22Rv1 (cell line): ENCODE measurements around the gene RNASE7.

Experiments
- H3K27ac ChIP-seq: fragments of 450-650 bp; 2 replicates; pipeline ENCODE4 v1.5.1; 2017
- ZFX ChIP-seq: fragments of 450-650 bp; IDR thresholded peaks from 2 replicates; pipeline ENCODE4 v1.6.1; 2017; ENCODE audit warnings: antibody characterized with exemption, borderline replicate concordance
- TF ChIP-seq, protein P1 (sequence below): fragments of 450-650 bp; IDR thresholded peaks from 2 replicates; pipeline ENCODE4 v1.5.1; 2017; ENCODE audit warnings: mild to moderate bottlenecking

RNASE7 gene

DNA sequence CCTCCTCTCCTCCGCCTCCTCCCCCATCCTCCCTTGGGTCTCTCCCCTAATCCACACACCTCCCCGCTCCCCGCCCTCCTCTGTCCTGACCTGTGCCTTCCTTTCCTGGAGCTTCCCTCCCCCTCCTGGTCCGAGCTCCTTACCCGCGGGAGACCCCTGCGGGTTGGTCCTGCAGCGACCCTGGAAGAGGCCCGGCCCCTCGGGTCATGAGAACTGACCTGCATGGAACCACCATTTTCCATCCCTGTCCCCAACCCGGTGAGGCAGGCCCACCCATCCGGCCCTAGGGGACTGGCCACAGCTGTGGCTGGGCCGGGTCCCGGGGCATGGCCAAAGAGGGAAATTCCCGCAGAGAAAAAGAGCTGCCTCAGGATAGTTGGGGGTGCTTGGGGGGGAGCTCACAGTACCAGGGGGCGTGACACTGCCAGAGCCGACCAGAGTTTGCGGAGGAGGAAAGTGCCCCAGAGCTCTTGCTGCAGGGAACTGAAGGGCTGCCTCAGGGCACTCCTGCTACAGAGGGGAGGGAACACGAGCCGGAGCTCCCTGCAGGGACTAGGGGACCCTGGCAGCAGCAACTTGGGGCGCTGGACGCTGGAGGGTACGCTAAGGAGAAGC, 28.6 kb downstream of the RNASE7 start:
- TF ChIP-seq, protein P1, sequence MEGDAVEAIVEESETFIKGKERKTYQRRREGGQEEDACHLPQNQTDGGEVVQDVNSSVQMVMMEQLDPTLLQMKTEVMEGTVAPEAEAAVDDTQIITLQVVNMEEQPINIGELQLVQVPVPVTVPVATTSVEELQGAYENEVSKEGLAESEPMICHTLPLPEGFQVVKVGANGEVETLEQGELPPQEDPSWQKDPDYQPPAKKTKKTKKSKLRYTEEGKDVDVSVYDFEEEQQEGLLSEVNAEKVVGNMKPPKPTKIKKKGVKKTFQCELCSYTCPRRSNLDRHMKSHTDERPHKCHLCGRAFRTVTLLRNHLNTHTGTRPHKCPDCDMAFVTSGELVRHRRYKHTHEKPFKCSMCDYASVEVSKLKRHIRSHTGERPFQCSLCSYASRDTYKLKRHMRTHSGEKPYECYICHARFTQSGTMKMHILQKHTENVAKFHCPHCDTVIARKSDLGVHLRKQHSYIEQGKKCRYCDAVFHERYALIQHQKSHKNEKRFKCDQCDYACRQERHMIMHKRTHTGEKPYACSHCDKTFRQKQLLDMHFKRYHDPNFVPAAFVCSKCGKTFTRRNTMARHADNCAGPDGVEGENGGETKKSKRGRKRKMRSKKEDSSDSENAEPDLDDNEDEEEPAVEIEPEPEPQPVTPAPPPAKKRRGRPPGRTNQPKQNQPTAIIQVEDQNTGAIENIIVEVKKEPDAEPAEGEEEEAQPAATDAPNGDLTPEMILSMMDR = no peak
- TF ChIP-seq ZFX = no peak
- no peak overlapping the region for H3K27ac ChIP-seq

DNA sequence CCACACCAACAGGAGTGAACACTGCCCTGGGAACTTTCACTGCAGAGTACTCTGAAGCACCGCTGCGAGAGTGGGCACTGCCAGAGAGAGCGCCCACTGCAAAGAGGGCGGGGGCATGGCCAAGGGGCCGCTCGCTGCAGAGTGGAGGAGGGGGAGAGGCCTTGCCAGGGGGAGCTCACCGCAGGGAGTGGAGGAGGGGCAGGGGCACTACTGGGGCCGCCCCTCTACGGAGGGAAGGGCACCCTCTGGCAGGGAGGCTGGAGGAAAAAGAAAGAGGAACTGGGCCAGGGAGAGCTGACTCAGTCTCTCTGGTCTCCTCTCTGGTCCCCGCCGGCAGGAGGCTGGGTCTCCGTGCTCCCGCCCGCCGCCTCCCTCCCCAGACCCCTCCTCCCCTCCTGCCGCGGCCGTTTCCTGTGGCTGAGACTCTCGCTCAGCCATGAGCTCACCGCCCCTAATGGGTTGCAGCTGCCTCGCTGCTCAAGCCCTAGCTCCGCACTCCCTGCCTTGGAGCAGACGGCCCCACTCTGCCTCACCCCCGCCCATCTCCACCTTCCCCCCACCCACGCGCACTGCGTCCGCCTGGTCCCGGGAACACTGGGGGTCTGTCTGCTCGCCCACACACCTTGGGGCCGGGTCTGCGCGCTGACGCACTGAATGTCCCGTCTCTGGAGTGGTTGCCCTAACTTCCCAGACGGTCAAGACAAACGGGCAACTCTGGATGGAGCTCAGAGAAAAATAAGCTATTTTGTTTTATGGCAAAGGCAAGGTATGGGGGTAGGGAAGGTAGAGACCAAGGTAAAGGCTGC, 29.3 kb downstream of the RNASE7 start:
- TF ChIP-seq ZFX = no peak
- TF ChIP-seq, protein P1 = no peak
- no peak overlapping the region for H3K27ac ChIP-seq

DNA sequence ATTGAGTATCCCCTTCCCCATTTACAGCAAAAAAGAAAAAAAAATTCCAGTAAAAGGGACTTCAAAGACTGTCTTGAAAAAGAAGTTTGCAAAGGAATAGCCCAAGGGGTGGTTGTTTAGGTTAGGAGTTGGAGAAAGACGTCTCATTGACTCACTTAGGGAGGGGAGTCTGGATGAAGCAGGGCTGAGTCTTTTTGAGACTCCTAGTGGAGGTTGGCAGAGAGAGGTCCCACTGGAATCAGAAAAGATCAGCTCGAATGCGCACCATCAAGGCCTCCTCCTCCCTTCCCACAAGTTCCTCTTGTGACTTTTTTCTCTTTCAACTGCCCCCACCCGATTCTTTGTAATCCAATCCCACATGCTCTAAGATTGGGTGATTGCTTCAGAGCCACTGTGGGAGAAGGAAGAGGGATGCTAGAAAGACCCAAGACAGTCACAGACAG, 29.9 kb downstream of the RNASE7 start:
- H3K27ac ChIP-seq = no peak overlapping the region

DNA sequence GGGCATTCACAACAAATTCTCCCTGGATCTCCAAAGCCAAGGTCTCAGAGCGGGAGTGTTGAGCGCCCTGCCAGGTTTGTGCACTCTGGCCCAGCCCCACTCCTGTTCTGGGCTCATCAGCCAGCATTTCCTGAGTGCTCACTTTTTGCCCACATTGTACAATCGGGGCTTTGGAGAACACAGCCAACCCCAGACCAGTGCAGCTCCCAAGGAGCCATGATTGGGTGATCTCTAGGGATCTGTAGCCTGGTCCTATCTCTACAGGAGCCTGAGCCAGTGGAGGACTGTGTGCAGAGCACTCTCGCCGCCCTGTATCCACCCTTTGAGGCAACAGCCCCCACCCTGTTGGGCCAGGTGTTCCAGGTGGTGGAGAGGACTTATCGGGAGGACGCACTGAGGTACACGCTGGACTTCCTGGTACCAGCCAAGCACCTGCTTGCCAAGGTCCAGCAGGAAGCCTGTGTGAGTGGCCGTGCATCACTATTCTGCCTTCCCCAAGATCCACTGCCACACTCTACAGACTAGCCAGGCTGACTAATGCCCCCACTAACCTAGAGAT, 30.7 kb downstream of the RNASE7 start:
- H3K27ac ChIP-seq = no peak overlapping the region
- no peak for TF ChIP-seq ZFX
- TF ChIP-seq, protein P1 = no peak

More for the DNA sequence above, 29.9 kb downstream of the RNASE7 start:
- TF ChIP-seq ZFX = no peak
- TF ChIP-seq, protein P1 = no peak

DNA sequence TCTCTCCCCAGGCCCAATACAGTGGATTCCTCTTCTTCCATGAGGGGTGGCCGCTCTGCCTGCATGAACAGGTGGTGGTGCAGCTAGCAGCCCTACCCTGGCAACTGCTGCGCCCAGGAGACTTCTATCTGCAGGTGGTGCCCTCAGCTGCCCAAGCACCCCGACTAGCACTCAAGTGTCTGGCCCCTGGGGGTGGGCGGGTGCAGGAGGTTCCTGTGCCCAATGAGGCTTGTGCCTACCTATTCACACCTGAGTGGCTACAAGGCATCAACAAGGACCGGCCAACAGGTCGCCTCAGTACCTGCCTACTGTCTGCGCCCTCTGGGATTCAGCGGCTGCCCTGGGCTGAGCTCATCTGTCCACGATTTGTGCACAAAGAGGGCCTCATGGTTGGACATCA, 31.8 kb downstream of the RNASE7 start:
- no peak overlapping the region for H3K27ac ChIP-seq
- TF ChIP-seq, protein P1 = no peak
- TF ChIP-seq ZFX = no peak

DNA sequence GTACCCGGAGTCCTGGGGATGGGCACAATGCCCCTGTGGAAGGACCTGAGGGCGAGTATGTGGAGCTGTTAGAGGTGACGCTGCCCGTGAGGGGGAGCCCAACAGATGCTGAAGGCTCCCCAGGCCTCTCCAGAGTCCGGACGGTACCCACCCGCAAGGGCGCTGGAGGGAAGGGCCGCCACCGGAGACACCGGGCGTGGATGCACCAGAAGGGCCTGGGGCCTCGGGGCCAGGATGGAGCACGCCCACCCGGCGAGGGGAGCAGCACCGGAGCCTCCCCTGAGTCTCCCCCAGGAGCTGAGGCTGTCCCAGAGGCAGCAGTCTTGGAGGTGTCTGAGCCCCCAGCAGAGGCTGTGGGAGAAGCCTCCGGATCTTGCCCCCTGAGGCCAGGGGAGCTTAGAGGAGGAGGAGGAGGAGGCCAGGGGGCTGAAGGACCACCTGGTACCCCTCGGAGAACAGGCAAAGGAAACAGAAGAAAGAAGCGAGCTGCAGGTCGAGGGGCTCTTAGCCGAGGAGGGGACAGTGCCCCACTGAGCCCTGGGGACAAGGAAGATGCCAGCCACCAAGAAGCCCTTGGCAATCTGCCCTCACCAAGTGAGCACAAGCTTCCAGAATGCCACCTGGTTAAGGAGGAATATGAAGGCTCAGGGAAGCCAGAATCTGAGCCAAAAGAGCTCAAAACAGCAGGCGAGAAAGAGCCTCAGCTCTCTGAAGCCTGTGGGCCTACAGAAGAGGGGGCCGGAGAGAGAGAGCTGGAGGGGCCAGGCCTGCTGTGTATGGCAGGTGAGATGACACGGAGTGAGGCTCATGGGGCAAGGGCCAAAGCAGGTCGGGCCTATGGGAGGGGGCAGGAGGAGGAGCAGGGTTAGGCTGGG, 32.5 kb downstream of the RNASE7 start:
- no peak overlapping the region for H3K27ac ChIP-seq
- TF ChIP-seq, protein P1 = no peak
- no peak for TF ChIP-seq ZFX
